Measurements from ENCODE around the gene PCARE. TPM values are rescaled to one million over a fixed set of nuclear protein-coding genes. Genes with fewer than 3 reads are reported as not detected.

The PCARE gene
- total and polyA plus RNA-seq, 7 donors: under 0.01 to 0.14 TPM; not detected in 5

DNA sequence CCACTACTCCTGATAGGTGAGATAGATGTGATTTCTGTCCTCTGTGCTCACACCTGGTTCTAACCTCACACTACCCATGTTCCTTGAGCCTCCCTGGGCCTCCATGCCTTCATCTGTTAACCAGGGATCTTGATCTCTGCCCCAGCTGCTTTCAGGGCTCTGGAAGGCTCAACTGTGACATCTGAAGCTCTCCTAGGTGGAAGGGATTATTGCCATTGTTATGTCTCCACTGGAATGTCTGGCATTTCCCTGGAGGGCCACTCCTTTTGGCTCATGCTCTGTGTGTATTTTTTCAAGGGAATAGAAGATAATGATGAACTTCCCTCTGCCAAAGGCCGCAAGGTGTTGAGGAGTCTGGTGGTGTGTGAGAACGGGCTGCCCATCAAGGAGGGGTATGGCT, 41.2 kb downstream of the PCARE start:
- no peak overlapping the region for H3K27ac ChIP-seq
- no peak for DNase-seq
- 25 to 58% methylated on average over 2 of the region's 2 CpGs for WGBS, 2 donors
- TF ChIP-seq POLR2A (IDR thresholded peaks at IDR 0.05): no peak
- no peak for TF ChIP-seq POLR2AphosphoS5 (IDR thresholded peaks at IDR 0.05)
- intact Hi-C loops (cut with DNase I): no loop called here
- H3K9me3 ChIP-seq: no peaks in the 10 kb centered on the region
- no peaks in the 10 kb centered on the region for H3K36me3 ChIP-seq
- H3K4me3 ChIP-seq: no peak overlapping the region
- no peaks in the 10 kb centered on the region for H3K27me3 ChIP-seq
- peaks cover 0 to 8% (median 6%) of the 10 kb centered on the region in 4 donors for H3K4me1 ChIP-seq

GRCh38 chr2:29032189-29032588, 42.1 kb downstream of the PCARE start:
- no peak for TF ChIP-seq POLR2AphosphoS5 (IDR thresholded peaks at IDR 0.05)
- TF ChIP-seq POLR2A (IDR thresholded peaks at IDR 0.05): no peak
- TF ChIP-seq CTCF (IDR thresholded peaks at IDR 0.05): no peak
- no peak for TF ChIP-seq EP300 (IDR thresholded peaks at IDR 0.05)
- Histone ChIP-seq H3K9me3 (no peaks in the 10 kb centered on the region), H3K4me3 (no peak overlapping the region), H3K4me1 (peaks cover 0 to 8% (median 0%) of the 10 kb centered on the region in 4 donors), H3K27me3 (no peaks in the 10 kb centered on the region), H3K27ac (no peak overlapping the region), H3K36me3 (no peaks in the 10 kb centered on the region)
- intact Hi-C loops (cut with DNase I): no loop called here
- no peak for DNase-seq
- WGBS, 2 donors: 94 to 96% methylated on average over 5 of the region's 5 CpGs

DNA sequence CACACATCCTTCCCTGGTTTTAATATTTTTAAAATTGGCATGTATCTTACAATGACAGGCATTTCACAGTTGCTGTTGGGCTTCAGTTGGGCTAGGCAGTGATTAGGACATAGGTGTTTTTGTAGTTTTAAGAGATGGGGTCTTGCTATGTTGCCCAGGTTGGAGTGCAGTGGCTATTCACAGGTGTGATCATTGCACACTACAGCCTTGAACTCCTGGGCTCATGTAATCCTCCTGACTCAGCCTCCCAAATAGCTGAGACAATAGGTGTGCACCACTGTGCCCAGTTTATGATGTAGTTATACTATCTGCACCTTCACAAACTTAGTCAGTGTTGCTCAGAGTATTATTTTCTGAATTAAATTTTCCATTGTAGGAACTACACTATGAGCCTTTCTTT, 43.3 kb downstream of the PCARE start:
- no peak for TF ChIP-seq CTCF (IDR thresholded peaks at IDR 0.05)
- no peak for TF ChIP-seq POLR2AphosphoS5 (IDR thresholded peaks at IDR 0.05)
- no peak for TF ChIP-seq POLR2A (IDR thresholded peaks at IDR 0.05)
- TF ChIP-seq EP300 (IDR thresholded peaks at IDR 0.05): no peak
- Histone ChIP-seq H3K4me3 (no peak overlapping the region), H3K4me1 (peaks cover 0 to 8% (median 0%) of the 10 kb centered on the region in 4 donors), H3K36me3 (no peaks in the 10 kb centered on the region), H3K9me3 (no peaks in the 10 kb centered on the region), H3K27me3 (no peaks in the 10 kb centered on the region), H3K27ac (no peak overlapping the region)
- intact Hi-C loops (cut with DNase I): no loop called here
- DNase-seq: no peak

GRCh38 chr2:29025711-29026110, 48.6 kb downstream of the PCARE start:
- no peaks in the 10 kb centered on the region for H3K9me3 ChIP-seq
- no peaks in the 10 kb centered on the region for H3K27me3 ChIP-seq
- TF ChIP-seq POLR2AphosphoS5 (IDR thresholded peaks at IDR 0.05) (no peak), EP300 (IDR thresholded peaks at IDR 0.05) (no peak), POLR2A (IDR thresholded peaks at IDR 0.05) (no peak), CTCF (IDR thresholded peaks at IDR 0.05) (no peak)
- no peaks in the 10 kb centered on the region for H3K36me3 ChIP-seq
- no peak overlapping the region for H3K4me3 ChIP-seq
- intact Hi-C loops (cut with DNase I): no loop called here
- 86 to 92% methylated on average over 3 of the region's 3 CpGs for WGBS, 2 donors
- no peak for DNase-seq
- no peaks in the 10 kb centered on the region for H3K4me1 ChIP-seq
- H3K27ac ChIP-seq: no peak overlapping the region

DNA sequence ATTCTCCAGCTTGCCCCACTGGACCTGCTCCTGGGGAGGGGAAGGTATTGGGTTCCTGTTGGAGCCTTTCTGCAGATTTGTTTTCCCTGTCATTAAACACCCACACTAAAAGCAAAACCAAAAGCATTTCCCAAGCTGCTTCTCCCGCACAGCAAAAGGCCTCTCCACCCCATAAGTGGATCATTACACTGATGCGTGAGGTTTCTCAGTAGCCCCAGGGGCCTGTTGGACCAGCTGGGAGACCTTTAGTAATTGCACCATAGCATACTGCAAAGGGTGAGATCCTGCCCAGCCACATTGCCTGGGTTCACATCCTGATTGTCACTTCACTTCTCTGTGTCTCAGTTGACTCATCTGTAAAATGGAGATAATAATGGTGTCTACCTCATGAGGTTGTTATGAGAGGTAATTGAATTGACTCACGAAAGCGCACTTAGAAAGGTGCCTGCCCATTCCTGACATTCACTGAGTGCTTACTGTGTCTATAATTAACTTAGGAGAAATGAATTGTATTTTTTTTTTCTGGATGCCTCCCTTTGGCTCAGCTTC, 49.4 kb downstream of the PCARE start:
- Histone ChIP-seq H3K9me3 (no peaks in the 10 kb centered on the region), H3K4me1 (no peaks in the 10 kb centered on the region), H3K36me3 (no peaks in the 10 kb centered on the region), H3K27ac (no peak overlapping the region), H3K27me3 (no peaks in the 10 kb centered on the region), H3K4me3 (no peak overlapping the region)
- TF ChIP-seq CTCF (IDR thresholded peaks at IDR 0.05): no peak
- no peak for TF ChIP-seq POLR2AphosphoS5 (IDR thresholded peaks at IDR 0.05)
- TF ChIP-seq POLR2A (IDR thresholded peaks at IDR 0.05): no peak
- no peak for TF ChIP-seq EP300 (IDR thresholded peaks at IDR 0.05)
- 80% methylated on average over 4 of the region's 4 CpGs for WGBS, 2 donors
- DNase-seq: no peak
- intact Hi-C loops (cut with DNase I): no loop called here

All from sigmoid colon (tissue), 7 donors.